ENCODE results near the gene N4BP3. TPM values are rescaled to one million over a fixed set of nuclear protein-coding genes. Genes with fewer than 3 reads are reported as not detected.

N4BP3 gene
- polyA plus RNA-seq, 12 donors: 10.6 to 29.9 (median 19.2) TPM; not detected in 1

- no peak for DNase-seq
These were observed 19.0 kb upstream of the N4BP3 start for GRCh38 chr5:178094345-178094744.

- DNase-seq: no peak
These were observed 14.6 kb upstream of the N4BP3 start for GRCh38 chr5:178098685-178099084.

GRCh38 chr5:178103612-178104011 lies 9.7 kb upstream of the N4BP3 start:
- DNase-seq: no peak

DNA sequence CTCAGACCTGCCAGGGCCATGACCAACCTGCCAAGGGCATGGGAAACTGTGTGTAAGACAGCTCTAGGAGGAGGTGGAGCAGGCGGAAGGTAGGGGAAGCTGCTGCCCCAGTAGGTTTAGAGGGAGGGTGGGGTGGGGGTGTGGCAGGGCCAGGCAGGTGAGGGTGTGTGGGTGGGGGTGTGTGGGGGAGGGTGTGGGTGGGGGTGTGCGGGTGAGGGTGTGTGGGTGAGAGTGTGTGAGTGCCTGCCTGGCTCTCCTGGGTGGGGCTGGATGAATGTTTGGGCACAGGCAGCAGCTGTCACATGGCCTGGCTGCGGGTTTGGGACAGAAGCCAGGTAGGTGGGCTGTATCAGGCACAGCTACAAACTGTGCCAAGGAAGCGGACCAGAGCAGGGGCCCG lies 8.8 kb upstream of the N4BP3 start:
- DNase-seq: no peak

DNA sequence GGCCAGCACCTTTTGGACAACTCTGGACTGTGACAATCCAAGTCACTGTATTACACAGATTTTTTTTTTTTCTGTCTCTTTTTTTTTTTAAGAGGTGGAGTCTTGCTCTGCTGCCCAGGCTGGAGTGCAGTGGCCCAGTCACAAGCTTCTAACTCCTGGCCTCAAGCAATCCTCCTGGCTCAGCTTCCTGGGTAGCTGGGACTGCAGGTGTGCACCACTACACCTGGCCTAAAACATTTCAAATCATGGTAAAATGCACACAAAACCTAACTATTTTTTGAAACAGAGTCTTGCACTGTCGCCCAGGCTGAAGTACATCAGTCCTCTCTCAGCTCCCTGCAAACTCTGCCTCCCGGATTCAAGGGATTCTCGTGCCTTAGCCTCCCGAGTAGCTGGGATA lies 7.2 kb upstream of the N4BP3 start:
- DNase-seq: no peak

DNA sequence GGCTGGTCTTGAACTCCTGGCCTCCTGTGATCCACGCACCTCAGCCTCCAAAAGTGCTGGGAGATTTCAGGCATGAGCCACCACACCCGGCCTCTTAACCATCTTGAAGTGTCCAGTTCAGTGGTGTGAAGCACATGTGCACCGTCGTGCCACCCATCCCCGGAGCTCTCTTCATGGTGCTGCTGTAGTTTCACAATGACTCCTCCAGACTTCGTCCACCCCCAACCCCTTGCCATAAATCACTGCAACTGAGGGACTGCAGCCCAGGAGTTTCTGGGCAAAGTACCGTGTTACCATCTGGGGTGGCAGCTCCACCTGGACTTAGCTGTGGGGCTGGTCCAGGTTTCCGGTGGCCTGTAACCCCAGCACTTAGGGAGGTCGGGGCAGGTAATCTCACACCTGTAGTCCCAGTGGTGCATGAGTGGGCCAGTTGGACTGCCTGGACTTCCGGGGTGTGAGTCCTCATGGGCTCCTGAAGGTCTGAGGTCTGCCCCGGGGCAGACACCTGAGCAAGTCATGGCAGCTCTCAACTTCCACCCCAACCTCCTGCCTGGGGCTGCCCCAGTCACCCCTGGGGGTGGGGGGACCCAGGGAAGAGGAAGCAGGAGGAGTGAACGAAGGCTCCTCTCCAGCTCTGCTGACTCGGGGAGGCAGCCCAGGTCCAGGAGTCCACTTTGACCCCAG lies 6.6 kb upstream of the N4BP3 start:
- DNase-seq: no peak

GRCh38 chr5:178107756-178108310 lies 5.5 kb upstream of the N4BP3 start:
- no peak for DNase-seq

DNA sequence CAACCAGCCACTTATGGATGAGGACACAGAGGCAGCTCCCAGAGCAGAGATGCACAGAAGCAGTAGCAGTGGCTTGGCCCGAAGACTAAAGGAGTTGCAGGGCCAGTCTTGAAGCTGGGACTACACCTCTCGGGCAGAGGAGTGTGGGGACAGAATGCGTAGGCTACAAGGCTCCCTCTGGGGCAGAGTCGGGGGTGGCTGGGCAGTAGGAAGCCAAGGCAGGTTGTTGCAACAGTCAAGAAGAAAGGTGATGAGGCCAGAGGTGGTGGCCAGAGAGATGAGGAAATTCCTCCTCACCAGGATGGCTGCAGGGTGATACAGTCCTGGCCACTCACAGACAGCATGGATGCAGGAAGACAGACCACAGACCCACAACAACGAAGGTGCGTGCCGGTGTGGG lies 4.9 kb upstream of the N4BP3 start:
- DNase-seq: no peak

DNA sequence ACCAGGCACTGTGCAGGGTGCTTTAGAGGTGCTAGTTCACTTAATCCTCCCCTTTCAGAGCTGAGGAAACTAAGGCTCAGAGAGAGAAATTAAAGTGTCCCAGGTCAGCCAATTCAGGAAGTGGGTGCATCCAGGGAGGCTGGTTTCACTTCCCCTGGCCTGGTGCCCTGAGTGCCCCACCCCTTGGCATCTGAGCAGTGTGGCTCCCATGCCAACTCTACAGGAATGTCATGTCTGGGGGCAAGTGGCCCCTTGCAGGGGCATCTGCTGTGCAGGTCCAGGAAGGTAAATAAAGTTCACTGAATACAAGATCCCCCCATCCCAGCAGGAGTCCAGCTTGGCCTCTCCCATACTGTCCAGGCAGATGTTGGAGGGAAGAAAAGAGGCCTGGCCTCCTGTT lies 4.4 kb upstream of the N4BP3 start:
- no peak for DNase-seq

DNA sequence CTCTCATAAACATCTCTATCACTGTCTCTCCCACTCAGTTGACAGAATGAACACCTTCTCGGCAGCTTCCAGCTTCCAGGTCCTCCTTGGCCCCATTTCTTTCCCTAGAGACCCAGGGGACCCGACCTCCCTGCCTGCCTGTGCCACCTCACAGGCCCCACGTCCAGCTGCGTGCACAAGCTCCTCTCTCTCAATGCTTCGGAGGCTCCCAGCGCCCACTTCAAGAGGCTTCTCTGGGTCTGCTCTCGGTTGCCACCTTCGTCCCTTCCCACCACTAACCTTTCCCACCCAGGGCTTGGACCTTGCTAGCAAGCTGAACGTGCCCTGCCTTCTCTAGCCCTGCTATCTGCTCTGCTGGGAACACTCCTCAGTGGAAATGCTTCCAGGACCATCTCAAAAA lies 2.8 kb upstream of the N4BP3 start:
- DNase-seq: no peak

GRCh38 chr5:178111925-178112324 lies 1.4 kb upstream of the N4BP3 start:
- no peak for DNase-seq

GRCh38 chr5:178112545-178112944 lies 787 bp upstream of the N4BP3 start:
- DNase-seq: no peak

GRCh38 chr5:178113841-178114324 lies 551 bp downstream of the N4BP3 start:
- no peak for DNase-seq

DNA sequence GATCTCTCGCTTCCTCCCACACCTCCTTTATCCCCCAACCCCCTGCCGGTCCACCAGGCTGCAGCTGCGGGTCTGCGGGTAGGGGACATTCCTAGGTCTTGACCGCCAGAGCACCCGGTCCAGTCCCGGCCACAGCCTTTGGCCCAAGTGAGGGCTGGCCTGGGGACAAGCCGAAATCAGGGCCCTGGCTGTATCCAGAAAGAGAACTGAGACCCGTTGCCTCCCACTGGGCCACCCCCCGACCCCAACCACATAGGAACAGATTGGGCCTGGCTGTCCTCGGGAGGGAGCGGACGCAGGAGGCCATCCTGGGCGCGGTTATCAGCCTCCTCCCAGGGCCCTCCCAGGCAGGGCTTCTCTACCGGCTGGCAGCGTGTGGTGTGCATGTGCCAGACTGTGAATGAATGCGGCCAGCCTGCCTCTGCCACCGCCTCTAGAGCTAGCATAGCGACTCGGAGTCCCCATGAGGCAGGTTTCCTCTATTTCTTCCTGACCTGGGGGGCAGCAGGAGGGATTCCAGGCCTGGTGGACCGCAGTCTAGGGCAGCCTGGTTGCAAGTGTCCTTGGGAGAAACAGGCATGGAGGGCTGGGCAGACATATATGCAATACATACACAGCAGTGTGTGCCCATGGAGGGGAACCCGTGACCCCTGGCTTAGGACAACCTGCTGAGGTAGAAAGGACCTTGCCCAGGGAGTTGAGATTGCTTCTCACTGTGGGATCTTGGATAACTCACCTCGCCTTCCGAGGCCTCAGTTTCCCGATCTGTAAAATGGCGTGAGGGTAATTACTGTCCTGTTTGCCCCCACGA lies 1.2 kb downstream of the N4BP3 start:
- no peak for DNase-seq

DNA sequence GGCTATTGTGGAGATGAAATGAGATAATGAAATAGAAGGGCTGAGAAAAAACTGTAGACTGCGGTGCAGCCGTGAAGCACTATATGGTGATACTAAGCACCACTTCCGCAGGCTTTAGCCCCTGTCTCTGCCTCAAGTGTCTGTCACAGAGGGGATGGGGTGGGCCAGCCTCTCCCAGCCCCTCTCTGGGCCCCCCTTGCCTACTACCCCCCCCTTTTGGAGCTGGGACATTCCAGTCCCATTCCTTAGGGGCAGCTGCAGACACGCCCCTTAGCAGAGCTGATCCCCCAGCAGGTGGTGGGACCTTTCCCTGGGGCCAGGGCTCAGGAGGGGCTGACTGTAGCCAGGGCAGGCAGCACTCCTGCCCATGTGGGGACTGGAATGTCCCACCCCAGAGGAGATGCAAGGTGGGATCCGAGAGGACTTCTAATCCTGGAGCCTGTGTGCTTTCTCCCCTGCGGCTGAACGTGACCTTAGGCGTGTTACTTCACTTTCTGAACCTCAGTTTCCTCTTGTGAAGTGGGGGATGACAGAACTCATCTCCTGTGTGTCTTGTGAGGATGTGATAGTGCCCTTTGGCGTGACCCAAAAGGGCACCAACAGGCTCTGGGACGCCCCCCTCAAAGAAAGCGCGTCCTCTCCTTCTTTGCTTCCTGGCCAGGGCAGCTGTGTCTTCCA lies 1.9 kb downstream of the N4BP3 start:
- no peak for DNase-seq

- no peak for DNase-seq
These were observed 2.4 kb downstream of the N4BP3 start for GRCh38 chr5:178115814-178116142.

DNA sequence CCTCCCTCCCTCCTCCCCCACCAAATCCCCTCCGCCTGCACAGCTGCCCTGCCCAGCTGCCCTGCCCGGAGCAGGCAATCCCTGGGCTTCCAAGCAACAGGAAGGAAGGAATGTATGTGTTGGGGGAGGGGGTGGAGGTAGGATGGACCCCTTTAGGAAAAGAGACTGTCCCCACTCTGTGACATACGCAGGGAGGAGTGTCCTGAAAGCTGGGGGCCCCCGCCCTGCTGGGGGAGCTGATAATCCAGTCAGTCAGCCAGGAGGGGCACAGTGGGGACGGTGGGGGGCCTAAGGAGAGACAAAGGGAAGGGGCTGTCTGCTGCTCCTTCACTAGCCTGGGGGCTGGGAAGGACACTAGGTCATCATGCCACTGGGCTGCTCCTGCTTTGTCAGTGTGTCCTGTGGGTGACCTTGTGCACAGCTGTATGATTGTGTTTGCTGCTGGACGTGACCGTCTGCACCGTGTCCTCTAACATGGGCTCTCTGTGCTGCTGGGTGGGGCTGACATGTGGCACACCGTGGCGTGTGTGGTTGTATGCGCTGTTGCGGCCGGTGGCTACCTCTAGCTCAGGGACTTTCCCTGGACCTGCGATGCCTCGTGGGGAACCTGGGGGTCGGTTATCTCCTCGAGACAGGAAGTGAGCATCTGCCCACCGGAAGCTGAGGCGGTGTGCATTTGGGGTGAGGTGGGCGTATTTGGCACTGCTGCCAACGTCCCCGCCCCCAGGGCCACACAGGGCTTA lies 3.0 kb downstream of the N4BP3 start:
- no peak for DNase-seq

- no peak for DNase-seq
These were observed 4.8 kb downstream of the N4BP3 start for GRCh38 chr5:178117923-178118701.

GRCh38 chr5:178119915-178120606 lies 6.7 kb downstream of the N4BP3 start:
- DNase-seq: no peak

GRCh38 chr5:178120607-178121357 lies 7.5 kb downstream of the N4BP3 start:
- peak; percentile 79 for DNase-seq

Data from muscle of arm (tissue), 12 donors.